RKO (cell line): Measurements from ENCODE around the gene HOXA9.
A peak's percentile ranks its signal among the peaks of the same experiment; 100 is the strongest.

ENCODE experiments used
- DNase-seq: peaks from one replicate; pipeline ENCODE4 v3.0.0-alpha.2; 2016; ENCODE audit warnings: low spot score

HOXA9 gene

GRCh38 chr7:27188386-27189294 lies 23.3 kb upstream of the HOXA9 start:
- DNase-seq: no peak

GRCh38 chr7:27187475-27188385 lies 22.4 kb upstream of the HOXA9 start:
- DNase-seq: no peak

GRCh38 chr7:27186668-27187474 lies 21.5 kb upstream of the HOXA9 start:
- DNase-seq: no peak

- DNase-seq: no peak
Observed at GRCh38 chr7:27185854-27186667, 20.7 kb upstream of the HOXA9 start.

GRCh38 chr7:27185013-27185853 lies 19.9 kb upstream of the HOXA9 start, which contains the start of gene HOXA11:
HOXA11 (minus strand) TSS chr7:27185232; CDS start chr7:27185144, 88 bp downstream.
- DNase-seq: peak; percentile 79

- DNase-seq: peak; percentile 68
Observed at GRCh38 chr7:27184337-27185012, 19.1 kb upstream of the HOXA9 start.

- DNase-seq: peak; percentile 39
Observed at GRCh38 chr7:27183682-27184336, 18.5 kb upstream of the HOXA9 start.

GRCh38 chr7:27182861-27183681 lies 17.7 kb upstream of the HOXA9 start:
- DNase-seq: peak; percentile 39

GRCh38 chr7:27182285-27182841 lies 17.0 kb upstream of the HOXA9 start:
- DNase-seq: no peak

- DNase-seq: no peak
Observed at GRCh38 chr7:27181795-27182275, 16.5 kb upstream of the HOXA9 start.

- no peak for DNase-seq
Observed at GRCh38 chr7:27180431-27181420, 15.4 kb upstream of the HOXA9 start.

- DNase-seq: peak; percentile 82
Observed at GRCh38 chr7:27179503-27180430, 14.4 kb upstream of the HOXA9 start.

GRCh38 chr7:27179030-27179429 lies 13.7 kb upstream of the HOXA9 start:
- DNase-seq: peak; percentile 39

- peak; percentile 64 for DNase-seq
Observed at GRCh38 chr7:27178366-27178765, 13.0 kb upstream of the HOXA9 start.

GRCh38 chr7:27177795-27178320 lies 12.5 kb upstream of the HOXA9 start:
- no peak for DNase-seq
